H9 (cell line): ENCODE results near the gene ARHGAP1. TPM values are rescaled to one million over a fixed set of nuclear protein-coding genes. Genes with fewer than 3 reads are reported as not detected.
"Not testable (repeated sequence)": the region's sequence is repeated elsewhere in the genome, so short reads cannot be mapped to it uniquely, and the experiment has no call there.

Experiments used
- DNase-seq: peaks from one replicate; pipeline ENCODE4 v3.0.0-alpha.2; 2017
- H2AFZ ChIP-seq: one replicate; pipeline ENCODE4 v1.6.1; 2013; ENCODE audit warnings: mild to moderate bottlenecking, low read length, control low read depth, moderate library complexity
- H2AK5ac ChIP-seq: 2 replicates; pipeline ENCODE4 v1.6.1; 2013; ENCODE audit warnings: low read length, control low read depth, mixed read lengths; ENCODE audit not compliant: insufficient read length
- H2BK120ac ChIP-seq: one replicate; pipeline ENCODE4 v1.6.1; 2013; ENCODE audit warnings: low read depth, mild to moderate bottlenecking, low read length, control low read depth, inconsistent platforms; ENCODE audit not compliant: poor library complexity, severe bottlenecking
- H2BK12ac ChIP-seq: 2 replicates; pipeline ENCODE4 v1.6.1; 2013; ENCODE audit warnings: low read length, control low read depth, mixed read lengths, low read depth; ENCODE audit not compliant: insufficient read length
- H2BK15ac ChIP-seq: 2 replicates; pipeline ENCODE4 v1.6.1; 2013; ENCODE audit warnings: low read depth, low read length, control low read depth
- H2BK20ac ChIP-seq: one replicate; pipeline ENCODE4 v1.6.1; 2013; ENCODE audit warnings: low read depth, mild to moderate bottlenecking, low read length, control low read depth, inconsistent platforms; ENCODE audit not compliant: poor library complexity, severe bottlenecking
- H2BK5ac ChIP-seq: 2 replicates; pipeline ENCODE4 v1.6.1; 2013; ENCODE audit warnings: low read length, control low read depth, mixed read lengths; ENCODE audit not compliant: insufficient read length
- H3K14ac ChIP-seq: 2 replicates; pipeline ENCODE4 v1.6.1; 2013; ENCODE audit warnings: low read length, control low read depth; ENCODE audit not compliant: insufficient read depth
- H3K18ac ChIP-seq: 2 replicates; pipeline ENCODE4 v1.6.1; 2013; ENCODE audit warnings: low read depth, mild to moderate bottlenecking, mixed read lengths, low read length, control low read depth; ENCODE audit not compliant: insufficient read length
- H3K23ac ChIP-seq: 2 replicates; pipeline ENCODE4 v1.6.1; 2013; ENCODE audit warnings: low read length, control low read depth, mixed read lengths, low read depth; ENCODE audit not compliant: insufficient read length
- H3K23me2 ChIP-seq: 2 replicates; pipeline ENCODE4 v1.6.1; 2013; ENCODE audit warnings: low read depth, mild to moderate bottlenecking, mixed read lengths, low read length, control low read depth; ENCODE audit not compliant: insufficient read length, poor library complexity, severe bottlenecking
- H3K27ac ChIP-seq: 2 replicates; pipeline ENCODE4 v1.5.1; 2013; ENCODE audit warnings: low read length, control low read depth, mixed read lengths, low read depth; ENCODE audit not compliant: insufficient read length
- H3K27me3 ChIP-seq: 2 replicates; pipeline ENCODE4 v1.6.1; 2013; ENCODE audit warnings: low read length, control low read depth, inconsistent platforms; ENCODE audit not compliant: insufficient read depth
- H3K4ac ChIP-seq: 2 replicates; pipeline ENCODE4 v1.6.1; 2013; ENCODE audit warnings: low read depth, mild to moderate bottlenecking, control low read depth, inconsistent platforms, low read length, moderate library complexity
- H3K4me1 ChIP-seq: 2 replicates; pipeline ENCODE4 v1.6.1; 2013; ENCODE audit warnings: low read length, control low read depth, inconsistent platforms; ENCODE audit not compliant: insufficient read depth
- H3K4me2 ChIP-seq: 2 replicates; pipeline ENCODE4 v1.6.1; 2013; ENCODE audit warnings: low read length, control low read depth, mixed read lengths; ENCODE audit not compliant: insufficient read length, insufficient read depth
- H3K56ac ChIP-seq: 2 replicates; pipeline ENCODE4 v1.6.1; 2013; ENCODE audit warnings: low read depth, mild to moderate bottlenecking, mixed read lengths, low read length, control low read depth; ENCODE audit not compliant: insufficient read length
- H3K79me1 ChIP-seq: 2 replicates; pipeline ENCODE4 v1.6.1; 2013; ENCODE audit warnings: low read depth, mild to moderate bottlenecking, moderate library complexity, low read length, control low read depth, inconsistent platforms; ENCODE audit not compliant: insufficient read depth, poor library complexity, severe bottlenecking
- H3K79me2 ChIP-seq: 2 replicates; pipeline ENCODE4 v1.6.1; 2013; ENCODE audit warnings: low read length, control low read depth, inconsistent platforms; ENCODE audit not compliant: insufficient read depth
- H3K9ac ChIP-seq: 2 replicates; pipeline ENCODE4 v1.6.1; 2013; ENCODE audit warnings: low read length, control low read depth, mixed read lengths; ENCODE audit not compliant: insufficient read length; ENCODE audit errors: extremely low read depth
- H3K9me3 ChIP-seq: one replicate; pipeline ENCODE4 v1.6.1; 2013; ENCODE audit warnings: low read depth, low read length, inconsistent platforms; ENCODE audit not compliant: control insufficient read depth
- H3T11ph ChIP-seq: one replicate; pipeline ENCODE4 v1.6.1; 2013; ENCODE audit warnings: mild to moderate bottlenecking, low read length, control low read depth, inconsistent platforms
- H4K20me1 ChIP-seq: one replicate; pipeline ENCODE4 v1.6.1; 2013; ENCODE audit not compliant: control insufficient read depth, insufficient read length, insufficient read depth
- H4K5ac ChIP-seq: 2 replicates; pipeline ENCODE4 v1.6.1; 2013; ENCODE audit warnings: low read depth, mild to moderate bottlenecking, mixed read lengths, low read length, control low read depth; ENCODE audit not compliant: insufficient read length
- H4K8ac ChIP-seq: replicated peaks from 2 replicates; pipeline ENCODE4 v1.6.1; 2013; ENCODE audit warnings: low read length, control low read depth, mixed read lengths, low read depth; ENCODE audit not compliant: insufficient read length
- H4K91ac ChIP-seq: 2 replicates; pipeline ENCODE4 v1.6.1; 2013; ENCODE audit warnings: low read depth, mild to moderate bottlenecking, moderate library complexity, mixed read lengths, low read length, control low read depth; ENCODE audit not compliant: insufficient read length
- H3K27ac Mint-ChIP-seq, 3 experiments: 2 replicates in 2 of 3; 3 replicates in 1 of 3; pipeline ENCODE4 v1.8.0; 2020 to 2021; ENCODE audit warnings: mixed read lengths in 3 of 3, mild to moderate bottlenecking in 1 of 3, moderate library complexity in 1 of 3
- H3K27me3 Mint-ChIP-seq: 2 replicates; pipeline ENCODE4 v1.8.0; 2021; ENCODE audit warnings: low read depth, mild to moderate bottlenecking, moderate library complexity, mixed read lengths
- H3K36me3 Mint-ChIP-seq, 3 experiments: 2 replicates in 2 of 3; 3 replicates in 1 of 3; pipeline ENCODE4 v1.8.0; 2020 to 2021; ENCODE audit warnings: low read depth in 3 of 3, mixed read lengths in 3 of 3; ENCODE audit not compliant: insufficient read depth in 1 of 3
- H3K4me1 Mint-ChIP-seq, 2 experiments: 2 replicates each; pipeline ENCODE4 v1.8.0; 2020; ENCODE audit warnings: mixed read lengths in 2 of 2
- H3K4me3 Mint-ChIP-seq, 2 experiments: 2 replicates in 1 of 2; 3 replicates in 1 of 2; pipeline ENCODE4 v1.8.0; 2020 to 2021; ENCODE audit warnings: mild to moderate bottlenecking in 2 of 2, mixed read lengths in 2 of 2, moderate library complexity in 1 of 2
- H3K9me3 Mint-ChIP-seq, 2 experiments: 2 replicates in 1 of 2; 3 replicates in 1 of 2; pipeline ENCODE4 v1.8.0; 2020; ENCODE audit warnings: mild to moderate bottlenecking in 2 of 2, mixed read lengths in 2 of 2, moderate library complexity in 1 of 2
- WGBS: extraction: QIAGEN DNeasy Blood & Tissue Kit; methylation state at CpG from one replicate; pipeline ENCODE4 v1.1.7; 2013; ENCODE audit warnings: missing lambda C conversion rate, low lambda C conversion rate, mixed read lengths; ENCODE audit not compliant: insufficient read length; ENCODE audit errors: extremely low coverage; 5-methylcytosine and 5-hydroxymethylcytosine counted together
- total RNA-seq: library from RNA; stranded (reverse); gene quantifications from 2 replicates; pipeline ENCODE4 v1.2.1, GENCODE V29; 2021
- TF ChIP-seq, protein P1 (sequence below): fragments of 200-600 bp; sonication (generic); conservative IDR thresholded peaks from 3 replicates; pipeline ENCODE4 v1.8.0; 2021; ENCODE audit warnings: antibody characterized with exemption, mild to moderate bottlenecking

ARHGAP1 gene
- total RNA-seq, 1 experiment from 2014 or later = 45.3 TPM

DNA sequence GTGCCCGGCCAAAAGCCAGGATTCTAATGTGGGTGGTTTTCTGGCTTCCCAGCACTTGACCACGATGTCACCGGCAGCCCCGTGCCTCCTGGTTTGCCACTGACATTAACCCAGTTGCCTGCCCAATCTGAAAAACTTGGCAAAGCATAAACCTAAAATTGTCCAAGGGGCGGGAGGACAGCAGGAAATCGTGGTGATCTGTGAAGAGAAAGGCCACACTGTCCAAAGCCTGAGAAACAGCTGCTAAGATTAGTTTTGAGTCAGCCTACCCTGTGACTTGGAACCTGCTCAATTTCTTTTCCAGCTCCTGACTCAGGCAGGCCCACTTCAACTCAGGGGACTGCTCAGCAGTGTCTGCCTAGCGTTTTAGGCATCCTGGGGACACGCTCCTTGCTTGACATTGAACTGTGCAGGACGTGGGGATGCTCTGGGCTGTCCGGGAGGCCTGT lies 10.4 kb upstream of the ARHGAP1 start:
- Histone ChIP-seq H4K5ac (no peak overlapping the region), H3K4me1 (no peaks in the 10 kb centered on the region), H3K23me2 (no peaks in the 10 kb centered on the region), H3K27ac (no peak overlapping the region), H3K14ac (no peak overlapping the region), H4K91ac (no peak overlapping the region), H2BK12ac (no peak overlapping the region), H2AK5ac (no peak overlapping the region), H3T11ph (no peak overlapping the region), H3K23ac (no peak overlapping the region), H2AFZ (no peak overlapping the region), H4K20me1 (no peaks in the 10 kb centered on the region), H2BK5ac (no peak overlapping the region), H4K8ac (no peak overlapping the region), H3K56ac (no peak overlapping the region), H3K79me1 (no peaks in the 10 kb centered on the region), H3K79me2 (no peaks in the 10 kb centered on the region), H3K4ac (no peak overlapping the region), H2BK120ac (no peak overlapping the region), H2BK15ac (no peak overlapping the region), H3K4me2 (no peak overlapping the region), H2BK20ac (no peak overlapping the region), H3K18ac (no peak overlapping the region), H3K9me3 (no peaks in the 10 kb centered on the region), H3K27me3 (no peaks in the 10 kb centered on the region), H3K9ac (no peak overlapping the region)
- H3K27me3 Mint-ChIP-seq = no peaks in the 10 kb centered on the region
- peaks cover 0 to 18% (median 2%) of the 10 kb centered on the region in 3 experiments; a peak in 5 of 7 replicates for H3K36me3 Mint-ChIP-seq
- DNase-seq = no peak
- no peaks in the 10 kb centered on the region for H3K9me3 Mint-ChIP-seq
- no peaks in the 10 kb centered on the region for H3K4me1 Mint-ChIP-seq
- TF ChIP-seq, protein P1, sequence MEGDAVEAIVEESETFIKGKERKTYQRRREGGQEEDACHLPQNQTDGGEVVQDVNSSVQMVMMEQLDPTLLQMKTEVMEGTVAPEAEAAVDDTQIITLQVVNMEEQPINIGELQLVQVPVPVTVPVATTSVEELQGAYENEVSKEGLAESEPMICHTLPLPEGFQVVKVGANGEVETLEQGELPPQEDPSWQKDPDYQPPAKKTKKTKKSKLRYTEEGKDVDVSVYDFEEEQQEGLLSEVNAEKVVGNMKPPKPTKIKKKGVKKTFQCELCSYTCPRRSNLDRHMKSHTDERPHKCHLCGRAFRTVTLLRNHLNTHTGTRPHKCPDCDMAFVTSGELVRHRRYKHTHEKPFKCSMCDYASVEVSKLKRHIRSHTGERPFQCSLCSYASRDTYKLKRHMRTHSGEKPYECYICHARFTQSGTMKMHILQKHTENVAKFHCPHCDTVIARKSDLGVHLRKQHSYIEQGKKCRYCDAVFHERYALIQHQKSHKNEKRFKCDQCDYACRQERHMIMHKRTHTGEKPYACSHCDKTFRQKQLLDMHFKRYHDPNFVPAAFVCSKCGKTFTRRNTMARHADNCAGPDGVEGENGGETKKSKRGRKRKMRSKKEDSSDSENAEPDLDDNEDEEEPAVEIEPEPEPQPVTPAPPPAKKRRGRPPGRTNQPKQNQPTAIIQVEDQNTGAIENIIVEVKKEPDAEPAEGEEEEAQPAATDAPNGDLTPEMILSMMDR = no peak
- WGBS = no CpG with 5 or more reads among the region's 10 CpGs
- no peak overlapping the region for H3K27ac Mint-ChIP-seq
- H3K4me3 Mint-ChIP-seq = no peak overlapping the region

DNA sequence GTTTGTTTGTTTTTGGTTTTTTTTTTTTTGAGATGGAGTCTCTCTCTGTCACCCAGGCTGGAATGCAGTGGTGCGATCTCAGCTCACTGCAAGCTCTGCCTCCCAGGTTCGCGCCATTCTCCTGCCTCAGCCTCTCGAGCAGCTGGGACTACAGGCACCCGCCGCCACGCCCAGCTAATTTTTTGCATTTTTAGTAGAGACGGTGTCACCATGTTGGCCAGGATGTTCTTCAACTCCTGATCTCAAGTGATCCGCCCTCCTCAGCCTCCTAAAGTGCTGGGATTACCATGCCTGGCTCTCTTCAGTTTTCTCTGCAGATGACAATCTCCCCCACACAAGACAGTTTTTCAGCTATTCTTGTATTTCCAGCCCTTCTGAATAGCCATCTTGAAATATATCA lies 8.9 kb upstream of the ARHGAP1 start:
- no CpG with 5 or more reads among the region's 9 CpGs for WGBS
- not testable (repeated sequence) for H4K20me1 ChIP-seq, H3K4me3 Mint-ChIP-seq, H3K79me1 ChIP-seq, H4K5ac ChIP-seq, H2AK5ac ChIP-seq, H2BK15ac ChIP-seq, H2BK120ac ChIP-seq, H3K14ac ChIP-seq, H3K18ac ChIP-seq, H3K27me3 Mint-ChIP-seq, H3K9me3 ChIP-seq, H3K56ac ChIP-seq, H3K4me1 ChIP-seq, H3T11ph ChIP-seq, DNase-seq, H3K4ac ChIP-seq, H2AFZ ChIP-seq, H4K8ac ChIP-seq, H3K4me1 Mint-ChIP-seq, H3K23me2 ChIP-seq, H4K91ac ChIP-seq, H3K27ac ChIP-seq, H3K9ac ChIP-seq, H3K4me2 ChIP-seq, H3K9me3 Mint-ChIP-seq, H3K79me2 ChIP-seq, H2BK20ac ChIP-seq, H2BK12ac ChIP-seq, H2BK5ac ChIP-seq, H3K27me3 ChIP-seq, H3K23ac ChIP-seq
- peaks cover 6 to 29% (median 13%) of the 10 kb centered on the region in 3 experiments; a peak in 6 of 7 replicates for H3K36me3 Mint-ChIP-seq
- 0 out of 7 replicates have a peak overlapping the region, but pooled peaks of 1 of the 3 experiments have one; percentile 0 for H3K27ac Mint-ChIP-seq
